DND-41 (cell line): Measurements from ENCODE around the gene VENTX.

ENCODE experiments used
- ATAC-seq: fragments of 200-7000 bp; cut with Tn5 transposase; 3 replicates; pipeline ENCODE4 v1.9.1; 2021; ENCODE audit warnings: low read depth; ENCODE audit not compliant: insufficient read depth
- DNase-seq: peaks from one replicate; pipeline ENCODE4 v3.0.0-alpha.2; 2020
- H2AFZ ChIP-seq: 2 replicates; pipeline ENCODE4 v1.6.0; 2012; ENCODE audit warnings: low read depth, low read length
- H3K27ac ChIP-seq: 2 replicates; pipeline ENCODE4 v1.5.1; 2012; ENCODE audit warnings: low read length, inconsistent platforms
- H3K27me3 ChIP-seq: fragments of 200-600 bp; sonication (generic); 2 replicates; pipeline ENCODE4 v1.6.0; 2012; ENCODE audit warnings: low read length, mild to moderate bottlenecking, inconsistent platforms; ENCODE audit not compliant: insufficient read depth, poor library complexity
- H3K36me3 ChIP-seq: 2 replicates; pipeline ENCODE4 v1.5.1; 2012; ENCODE audit warnings: low read length, inconsistent platforms; ENCODE audit not compliant: insufficient read depth
- H3K4me1 ChIP-seq: 2 replicates; pipeline ENCODE4 v1.5.1; 2012; ENCODE audit warnings: mild to moderate bottlenecking, low read length; ENCODE audit not compliant: insufficient read depth
- H3K4me2 ChIP-seq: 2 replicates; pipeline ENCODE4 v1.6.0; 2012; ENCODE audit warnings: mild to moderate bottlenecking, moderate library complexity, low read length, inconsistent platforms; ENCODE audit not compliant: insufficient read depth
- H3K4me3 ChIP-seq, 2 experiments: fragments of 200-600 bp in 1 of 2; shearing (Covaris generic) in 1 of 2; 2 replicates each; pipeline ENCODE4 v1.5.1; 2012 to 2016; ENCODE audit warnings: inconsistent platforms in 2 of 2, low read length in 2 of 2, mild to moderate bottlenecking in 2 of 2, low read depth in 1 of 2, moderate library complexity in 1 of 2
- H3K79me2 ChIP-seq: 2 replicates; pipeline ENCODE4 v1.6.0; 2012; ENCODE audit warnings: low read length, inconsistent platforms; ENCODE audit not compliant: insufficient read depth
- H3K9ac ChIP-seq: 2 replicates; pipeline ENCODE4 v1.6.0; 2012; ENCODE audit warnings: low read depth, mild to moderate bottlenecking, inconsistent platforms, low read length, moderate library complexity
- H3K9me3 ChIP-seq: 2 replicates; pipeline ENCODE4 v1.5.1; 2012; ENCODE audit warnings: low read length, moderate library complexity, mild to moderate bottlenecking, inconsistent platforms; ENCODE audit not compliant: insufficient read depth, severe bottlenecking
- H4K20me1 ChIP-seq: 2 replicates; pipeline ENCODE4 v1.6.0; 2012; ENCODE audit warnings: low read length; ENCODE audit not compliant: insufficient read depth
- CTCF ChIP-seq: IDR thresholded peaks from 2 replicates; pipeline ENCODE4 v1.5.1; 2012; ENCODE audit warnings: borderline replicate concordance, low read length, moderate library complexity, mild to moderate bottlenecking; ENCODE audit not compliant: poor library complexity, severe bottlenecking; ENCODE audit errors: extremely low read depth
- EZH2 ChIP-seq: IDR thresholded peaks from 3 replicates; pipeline ENCODE4 v1.6.1; 2012; ENCODE audit warnings: borderline replicate concordance, low read depth, mild to moderate bottlenecking, moderate library complexity, low read length, inconsistent platforms; ENCODE audit not compliant: severe bottlenecking

Gene VENTX

GRCh38 chr10:133209641-133210040 is 28.0 kb upstream of the VENTX start:
- Histone ChIP-seq H3K4me1 (no peaks in the 10 kb centered on the region), H3K79me2 (no peaks in the 10 kb centered on the region), H2AFZ (no peak overlapping the region), H3K27me3 (no peaks in the 10 kb centered on the region), H3K9me3 (no peaks in the 10 kb centered on the region), H3K9ac (no peak overlapping the region), H3K27ac (no peak overlapping the region), H3K4me3 (no peak overlapping the region), H3K36me3 (no peaks in the 10 kb centered on the region), H4K20me1 (peaks cover 7% of the 10 kb centered on the region; the same call in 1 of the 2 replicates), H3K4me2 (no peak overlapping the region)
- ATAC-seq (no peak), DNase-seq (no peak)
- TF ChIP-seq EZH2, result no peak
- no peak for TF ChIP-seq CTCF

GRCh38 chr10:133210398-133211140 is 27.1 kb upstream of the VENTX start:
- no peak overlapping the region for H3K9ac ChIP-seq
- H2AFZ ChIP-seq, result no peak overlapping the region
- H3K4me1 ChIP-seq, result no peaks in the 10 kb centered on the region
- H4K20me1 ChIP-seq, result peaks cover 7% of the 10 kb centered on the region; the same call in 1 of the 2 replicates
- H3K4me3 ChIP-seq, result no peak overlapping the region
- H3K4me2 ChIP-seq, result no peak overlapping the region
- no peak for TF ChIP-seq EZH2
- no peak for TF ChIP-seq CTCF
- no peaks in the 10 kb centered on the region for H3K79me2 ChIP-seq
- H3K27me3 ChIP-seq, result no peaks in the 10 kb centered on the region
- no peaks in the 10 kb centered on the region for H3K9me3 ChIP-seq
- no peak for ATAC-seq
- no peaks in the 10 kb centered on the region for H3K36me3 ChIP-seq
- H3K27ac ChIP-seq, result no peak overlapping the region
- no peak for DNase-seq

GRCh38 chr10:133211141-133211830 is 26.4 kb upstream of the VENTX start:
- Histone ChIP-seq H2AFZ (no peak overlapping the region), H3K4me2 (no peak overlapping the region), H3K9ac (no peak overlapping the region), H3K27ac (no peak overlapping the region), H3K9me3 (no peaks in the 10 kb centered on the region), H3K4me1 (no peaks in the 10 kb centered on the region), H3K4me3 (no peak overlapping the region), H3K27me3 (no peaks in the 10 kb centered on the region), H3K36me3 (no peaks in the 10 kb centered on the region), H3K79me2 (no peaks in the 10 kb centered on the region), H4K20me1 (peaks cover 7% of the 10 kb centered on the region; the same call in 1 of the 2 replicates)
- no peak; the same call in 2 of the 3 replicates for ATAC-seq
- TF ChIP-seq EZH2 (no peak), CTCF (no peak)
- DNase-seq, result no peak
